Endothelial cell of umbilical vein (primary cell): ENCODE measurements around the gene PCDHGB2. TPM values are rescaled to one million over a fixed set of nuclear protein-coding genes. Genes with fewer than 3 reads are reported as not detected.

Experiments
- BruUV-seq: library from RNA; stranded (reverse); fragments of 400-500 nt; replicated peaks from 2 replicates; lab custom pipeline; 2021; lab: Mats Ljungman, UMichigan
- CTCF ChIA-PET: fragments of 300-600, 350-600 bp; sonication (Branson Sonifier 250); formaldehyde crosslinking; loops from one replicate; lab custom pipeline; 2021; ENCODE audit warnings: antibody characterized with exemption, inconsistent platforms; lab: Charles Lee
- POLR2A ChIA-PET: fragments of 300-600, 350-600 bp; sonication (Branson Sonifier 250); formaldehyde crosslinking; loops from one replicate; lab custom pipeline; 2021; ENCODE audit warnings: antibody characterized with exemption, inconsistent platforms; lab: Charles Lee
- DNase-seq: peaks from one replicate; pipeline ENCODE4 v3.0.0-alpha.2; 2011; ENCODE audit warnings: low read depth, low spot score
- FAIRE-seq: peaks from 2 replicates; lab custom pipeline; 2011; peaks lifted over from hg19 to GRCh38; lab: Jason Lieb, UNC
- H2AFZ ChIP-seq: 2 replicates; pipeline ENCODE4 v1.6.0; 2012; ENCODE audit warnings: low read depth, low read length, control low read depth, inconsistent platforms
- H3K27ac ChIP-seq: 2 replicates; pipeline ENCODE4 v1.5.1; 2011; ENCODE audit warnings: low read depth, mild to moderate bottlenecking, control low read depth, low read length, moderate library complexity; ENCODE audit not compliant: insufficient read depth
- H3K27me3 ChIP-seq, 2 experiments: 2 replicates each; pipeline versions ENCODE4 v1.6.0 to v1.6.1; 2011; ENCODE audit warnings: low read length in 2 of 2, mixed read lengths in 1 of 2; ENCODE audit not compliant: control insufficient read depth in 2 of 2, insufficient read depth in 2 of 2
- H3K36me3 ChIP-seq, 2 experiments: 2 replicates in 1 of 2; 3 replicates in 1 of 2; pipeline ENCODE4 v1.5.1; 2011; ENCODE audit warnings: low read length in 2 of 2, mild to moderate bottlenecking in 1 of 2, moderate library complexity in 1 of 2; ENCODE audit not compliant: control insufficient read depth in 2 of 2, insufficient read depth in 2 of 2; ENCODE audit errors: extremely low read depth in 1 of 2
- H3K4me1 ChIP-seq: 3 replicates; pipeline ENCODE4 v1.5.1; 2011; ENCODE audit warnings: mild to moderate bottlenecking, low read length; ENCODE audit not compliant: control insufficient read depth, insufficient read depth; ENCODE audit errors: extremely low read depth
- H3K4me2 ChIP-seq: 2 replicates; pipeline ENCODE4 v1.6.1; 2011; ENCODE audit warnings: low read length, control low read depth, mixed read lengths; ENCODE audit not compliant: insufficient read depth
- H3K4me3 ChIP-seq, 3 experiments: fragments of 200-600 bp in 1 of 3; sonication (generic), shearing (Covaris generic) in 1 of 3; replicated peaks in 1 of 3; 2 replicates each; pipeline ENCODE4 v1.5.1; 2011 to 2016; ENCODE audit warnings: control low read depth in 3 of 3, low read length in 3 of 3, mild to moderate bottlenecking in 2 of 3, inconsistent platforms in 1 of 3, low read depth in 1 of 3, moderate library complexity in 1 of 3; ENCODE audit not compliant: insufficient read depth in 1 of 3
- H3K79me2 ChIP-seq: 2 replicates; pipeline ENCODE4 v1.6.0; 2012; ENCODE audit warnings: low read length, inconsistent platforms; ENCODE audit not compliant: control insufficient read depth, insufficient read depth
- H3K9ac ChIP-seq: replicated peaks from 2 replicates; pipeline ENCODE3; 2011; ENCODE audit warnings: low read length, control low read depth; ENCODE audit not compliant: insufficient read depth; ENCODE audit errors: extremely low read depth
- H3K9me1 ChIP-seq: replicated peaks from 3 replicates; pipeline ENCODE4 v1.6.0; 2011; ENCODE audit warnings: mild to moderate bottlenecking, low read length; ENCODE audit not compliant: control insufficient read depth, insufficient read depth; ENCODE audit errors: extremely low read depth
- H3K9me3 ChIP-seq: replicated peaks from 2 replicates; pipeline ENCODE4 v1.5.1; 2012; ENCODE audit warnings: low read length, inconsistent platforms; ENCODE audit not compliant: control insufficient read depth, insufficient read depth
- H4K20me1 ChIP-seq: replicated peaks from 2 replicates; pipeline ENCODE3; 2011; ENCODE audit warnings: mild to moderate bottlenecking, low read length; ENCODE audit not compliant: control insufficient read depth, insufficient read depth; ENCODE audit errors: extremely low read depth
- EZH2 ChIP-seq: IDR thresholded peaks from 2 replicates; pipeline ENCODE4 v1.6.1; 2012; ENCODE audit warnings: borderline replicate concordance, low read depth, mild to moderate bottlenecking, moderate library complexity, low read length, inconsistent platforms; ENCODE audit not compliant: severe bottlenecking
- FOS ChIP-seq: IDR thresholded peaks from 2 replicates; pipeline ENCODE4 v1.6.1; 2011; ENCODE audit warnings: mild to moderate bottlenecking, low read length, moderate library complexity, borderline replicate concordance; ENCODE audit not compliant: insufficient read depth
- GATA2 ChIP-seq: IDR thresholded peaks from 2 replicates; pipeline ENCODE4 v1.7.0; 2011; ENCODE audit warnings: low read depth, mild to moderate bottlenecking, moderate library complexity, mixed read lengths, low read length; ENCODE audit not compliant: insufficient read length, insufficient read depth
- JUN ChIP-seq: IDR thresholded peaks from 2 replicates; pipeline ENCODE4 v1.6.1; 2011; ENCODE audit warnings: borderline replicate concordance, low read depth; ENCODE audit not compliant: insufficient read length, insufficient read depth
- MYC ChIP-seq: IDR thresholded peaks from one replicate; pipeline ENCODE4 v1.6.1; 2011; ENCODE audit warnings: mild to moderate bottlenecking, low read depth, low read length
- POLR2A ChIP-seq: IDR thresholded peaks from 2 replicates; pipeline ENCODE4 v1.6.1; 2012; ENCODE audit warnings: low read depth, mild to moderate bottlenecking, control low read depth, low read length
- POLR2AphosphoS5 ChIP-seq: IDR thresholded peaks from 2 replicates; pipeline ENCODE4 v1.6.1; 2012; ENCODE audit warnings: low read depth, mild to moderate bottlenecking, control low read depth, low read length, moderate library complexity; ENCODE audit not compliant: insufficient read depth
- dilution Hi-C: fragments of 300-500 bp; cut with MboI; formaldehyde crosslinking; loops from one replicate; pipeline ENCODE4 v1.15.0; 2019; ENCODE audit warnings: low sequenced_read_pairs; ENCODE audit not compliant: extremely low pct_ligation_motif_present
- intact Hi-C: fragments of 100-400 bp; cut with micrococcal nuclease; formaldehyde crosslinking; loops from one replicate; pipeline ENCODE4 v1.10.0; 2022
- polyA plus RNA-seq, 4 experiments: library from polyadenylated mRNA; depleted of rRNA in 3 of 4; stranded (reverse) in 3 of 4; unstranded in 1 of 4; fragments of >200 nt; gene quantifications; 2 replicates each; pipeline versions ENCODE4 v1.2.1 to v1.2.3, GENCODE V29; 2011 to 2012; ENCODE audit warnings: missing spikeins in 1 of 4
- total RNA-seq: library from RNA; stranded (reverse); gene quantifications from 2 replicates; pipeline ENCODE4 v1.2.3, GENCODE V29; 2021
- TF ChIP-seq, protein P1 (sequence below): IDR thresholded peaks from 2 replicates; pipeline ENCODE4 v1.6.1; 2011; ENCODE audit not compliant: insufficient read depth, insufficient read length
- TF ChIP-seq, protein P2 (sequence below), 2 donors: IDR thresholded peaks; 1 replicate in 1 of 2; 2 replicates in 1 of 2; pipeline ENCODE4 v1.5.1; 2011; ENCODE audit warnings: low read length in 2 of 2, mild to moderate bottlenecking in 2 of 2, moderate library complexity in 2 of 2, control low read depth in 1 of 2, inconsistent platforms in 1 of 2, low read depth in 1 of 2; ENCODE audit not compliant: insufficient read depth in 1 of 2; ENCODE audit errors: extremely low read depth in 1 of 2

PCDHGB2 gene
- total and polyA plus RNA-seq, 2 donors (not counting 3 experiments of a cell fraction or from before 2014, with no cell fraction given), result 1.1 to 2.9 TPM

DNA sequence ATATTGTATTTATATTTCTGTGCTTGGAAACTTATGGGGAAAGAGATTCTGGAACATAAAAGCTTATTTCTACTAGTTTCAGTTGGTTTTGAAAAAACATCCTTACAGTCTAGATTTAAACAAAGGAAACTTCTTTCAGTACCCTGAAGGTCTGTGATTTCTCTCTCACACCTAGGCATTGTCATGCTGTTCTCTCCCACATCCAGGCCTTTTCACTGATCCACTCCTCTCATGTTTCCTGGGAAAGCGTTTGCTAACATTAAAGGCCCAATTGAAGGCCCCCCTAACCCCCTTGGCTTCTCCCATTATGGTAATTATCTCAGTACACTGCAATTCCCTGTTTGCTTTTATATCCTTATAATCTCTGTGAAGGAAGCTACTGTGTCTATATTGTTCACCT is 17.0 kb upstream of the PCDHGB2 start:
- Histone ChIP-seq H3K79me2 (no peaks in the 10 kb centered on the region), H3K4me1 (peaks cover 3% of the 10 kb centered on the region), H2AFZ (no peak overlapping the region), H3K36me3 (no peaks in the 10 kb centered on the region), H3K4me3 (no peak overlapping the region), H3K9me1 (no peaks in the 10 kb centered on the region), H3K9me3 (no peaks in the 10 kb centered on the region), H3K27ac (no peak overlapping the region), H3K4me2 (no peak overlapping the region), H3K9ac (no peak overlapping the region), H3K27me3 (peaks cover 12 to 32% of the 10 kb centered on the region in 2 experiments), H4K20me1 (no peaks in the 10 kb centered on the region)
- POLR2A ChIA-PET, result no interaction called here
- dilution Hi-C loops (no loop called here), intact Hi-C loops (loop anchor here (2.0 kb wide), 1 partner anchor 22 kb away; the partner anchor contains the start of gene TAF7)
- CTCF ChIA-PET, result interaction anchor here (1.2 to 3.8 kb wide), 9 partner anchors 8 to 224 kb away, joined by 3 to 38 read pairs (median 9); partner anchors contain the start of genes PCDHGA1 and PCDHGA10
- BruUV-seq, result no TSS peak
- no peak for DNase-seq
- FAIRE-seq, result no peak
- TF ChIP-seq, protein P1, sequence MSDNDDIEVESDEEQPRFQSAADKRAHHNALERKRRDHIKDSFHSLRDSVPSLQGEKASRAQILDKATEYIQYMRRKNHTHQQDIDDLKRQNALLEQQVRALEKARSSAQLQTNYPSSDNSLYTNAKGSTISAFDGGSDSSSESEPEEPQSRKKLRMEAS, result no peak
- TF ChIP-seq FOS (no peak), POLR2A (no peak), JUN (no peak), MYC (no peak), GATA2 (no peak), POLR2AphosphoS5 (no peak), EZH2 (no peak)
- TF ChIP-seq, protein P2, sequence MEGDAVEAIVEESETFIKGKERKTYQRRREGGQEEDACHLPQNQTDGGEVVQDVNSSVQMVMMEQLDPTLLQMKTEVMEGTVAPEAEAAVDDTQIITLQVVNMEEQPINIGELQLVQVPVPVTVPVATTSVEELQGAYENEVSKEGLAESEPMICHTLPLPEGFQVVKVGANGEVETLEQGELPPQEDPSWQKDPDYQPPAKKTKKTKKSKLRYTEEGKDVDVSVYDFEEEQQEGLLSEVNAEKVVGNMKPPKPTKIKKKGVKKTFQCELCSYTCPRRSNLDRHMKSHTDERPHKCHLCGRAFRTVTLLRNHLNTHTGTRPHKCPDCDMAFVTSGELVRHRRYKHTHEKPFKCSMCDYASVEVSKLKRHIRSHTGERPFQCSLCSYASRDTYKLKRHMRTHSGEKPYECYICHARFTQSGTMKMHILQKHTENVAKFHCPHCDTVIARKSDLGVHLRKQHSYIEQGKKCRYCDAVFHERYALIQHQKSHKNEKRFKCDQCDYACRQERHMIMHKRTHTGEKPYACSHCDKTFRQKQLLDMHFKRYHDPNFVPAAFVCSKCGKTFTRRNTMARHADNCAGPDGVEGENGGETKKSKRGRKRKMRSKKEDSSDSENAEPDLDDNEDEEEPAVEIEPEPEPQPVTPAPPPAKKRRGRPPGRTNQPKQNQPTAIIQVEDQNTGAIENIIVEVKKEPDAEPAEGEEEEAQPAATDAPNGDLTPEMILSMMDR (IDR thresholded peaks at IDR 0.05; ENCODE audit: extremely low read depth in 1 of 2, insufficient read depth in 1 of 2, low read depth in 1 of 2, low read length in 2 of 2), result no peak
